GM12878 (cell line): ENCODE data around the gene KIAA1671. TPM values are rescaled to one million over a fixed set of nuclear protein-coding genes. Genes with fewer than 3 reads are reported as not detected.

ENCODE experiments used
- ATAC-seq: fragments of 200-7000 bp; cut with Tn5 transposase; 3 replicates; pipeline ENCODE4 v1.9.1; 2020; ENCODE audit warnings: mild to moderate bottlenecking, moderate library complexity
- BruUV-seq: library from RNA; stranded (reverse); fragments of 400-500 nt; replicated peaks from 2 replicates; lab custom pipeline; 2021; lab: Mats Ljungman, UMichigan
- CTCF ChIA-PET: fragments of 300-600 bp; sonication (Branson Sonifier 250); formaldehyde crosslinking; extraction: SDS; loops from one replicate; lab custom pipeline; 2021; ENCODE audit warnings: inconsistent platforms; lab: Yijun Ruan, JAX
- POLR2A ChIA-PET: fragments of 350-600 bp; formaldehyde crosslinking; extraction: SDS; loops from one replicate; lab custom pipeline; 2021; ENCODE audit warnings: inconsistent platforms; lab: Charles Lee
- RAD21 ChIA-PET: fragments of 300-600 bp; sonication (Branson Sonifier 250); formaldehyde crosslinking; loops from one replicate; lab custom pipeline; 2023; ENCODE audit warnings: antibody characterized with exemption; ENCODE audit not compliant: unreplicated experiment; lab: Charles Lee
- SMC1A ChIA-PET: fragments of 300-600 bp; sonication (Branson Sonifier 250); formaldehyde crosslinking; loops from one replicate; lab custom pipeline; 2023; ENCODE audit not compliant: unreplicated experiment, uncharacterized antibody; lab: Charles Lee
- DNase-seq: peaks from one replicate; pipeline ENCODE4 v3.0.0-alpha.2; 2011; ENCODE audit warnings: low read depth, low spot score
- FAIRE-seq: peaks from 3 replicates; lab custom pipeline; 2011; peaks lifted over from hg19 to GRCh38; lab: Jason Lieb, UNC
- H2AFZ ChIP-seq: 2 replicates; pipeline ENCODE4 v1.6.0; 2011; ENCODE audit warnings: low read depth, low read length, control low read depth; ENCODE audit not compliant: control insufficient read depth
- H3K27ac ChIP-seq: 2 replicates; pipeline ENCODE4 v1.5.1; 2011; ENCODE audit warnings: control low read depth; ENCODE audit not compliant: control insufficient read depth, insufficient read depth
- H3K27me3 ChIP-seq, 2 experiments: replicated peaks in 1 of 2; 2 replicates each; pipeline versions ENCODE4 v1.6.0 to v1.6.1; 2011; ENCODE audit warnings: low read length in 1 of 2; ENCODE audit not compliant: control insufficient read depth in 2 of 2, insufficient read depth in 2 of 2
- H3K36me3 ChIP-seq, 2 experiments: 2 replicates each; pipeline ENCODE4 v1.5.1; 2011; ENCODE audit warnings: low read length in 1 of 2; ENCODE audit not compliant: control insufficient read depth in 2 of 2, insufficient read depth in 2 of 2
- H3K4me1 ChIP-seq: 2 replicates; pipeline ENCODE4 v1.6.1; 2011; ENCODE audit warnings: mild to moderate bottlenecking, low read length, moderate library complexity, mixed read lengths; ENCODE audit not compliant: control insufficient read depth, insufficient read depth
- H3K4me2 ChIP-seq: 2 replicates; pipeline ENCODE4 v1.6.0; 2011; ENCODE audit warnings: control low read depth; ENCODE audit not compliant: control insufficient read depth, insufficient read depth
- H3K4me3 ChIP-seq: fragments of 200-600 bp; sonication (generic); 2 replicates; pipeline ENCODE4 v1.5.1; 2016
- H3K79me2 ChIP-seq: 2 replicates; pipeline ENCODE4 v1.6.0; 2011; ENCODE audit warnings: low read length; ENCODE audit not compliant: control insufficient read depth, insufficient read depth
- H3K9ac ChIP-seq: 2 replicates; pipeline ENCODE4 v1.8.0; 2011; ENCODE audit warnings: low read length, control low read depth, mixed read lengths; ENCODE audit not compliant: control insufficient read depth, insufficient read depth
- H3K9me3 ChIP-seq: replicated peaks from 3 replicates; pipeline ENCODE4 v1.5.1; 2011; ENCODE audit warnings: mild to moderate bottlenecking, low read length; ENCODE audit not compliant: control insufficient read depth, insufficient read depth
- H4K20me1 ChIP-seq: 2 replicates; pipeline ENCODE4 v1.6.0; 2011; ENCODE audit not compliant: control insufficient read depth, insufficient read depth
- BCL11A ChIP-seq: IDR thresholded peaks from 2 replicates; pipeline ENCODE4 v1.6.1; 2011; ENCODE audit warnings: low read depth, low read length
- CHD4 ChIP-seq: fragments of 200-600 bp; sonication (generic); IDR thresholded peaks from 2 replicates; pipeline ENCODE4 v1.6.1; 2016; ENCODE audit warnings: mild to moderate bottlenecking
- CREM ChIP-seq: IDR thresholded peaks from 2 replicates; pipeline ENCODE4 v1.6.1; 2014; ENCODE audit warnings: antibody characterized with exemption, low read depth
- FOS ChIP-seq: IDR thresholded peaks from 3 replicates; pipeline ENCODE4 v1.6.1; 2011; ENCODE audit warnings: borderline replicate concordance; ENCODE audit not compliant: insufficient read length; ENCODE audit errors: extremely low read depth
- RFX5 ChIP-seq: IDR thresholded peaks from 2 replicates; pipeline ENCODE4 v1.6.1; 2011; ENCODE audit warnings: low read depth, low read length, improper control_type of control experiment
- RUNX3 ChIP-seq: IDR thresholded peaks from 2 replicates; pipeline ENCODE4 v1.6.1; 2012; ENCODE audit warnings: low read length, inconsistent platforms
- TBL1XR1 ChIP-seq: IDR thresholded peaks from 2 replicates; pipeline ENCODE4 v1.6.1; 2012; ENCODE audit warnings: low read depth, low read length, improper control_type of control experiment
- ZBTB33 ChIP-seq: fragments of 450-650 bp; IDR thresholded peaks from 2 replicates; pipeline ENCODE4 v1.6.1; 2017; ENCODE audit warnings: mild to moderate bottlenecking
- WGBS: methylation state at CpG from one replicate; pipeline ENCODE4 v1.1.6; 2016; ENCODE audit warnings: low lambda C conversion rate; ENCODE audit not compliant: insufficient replicate concordance, insufficient coverage; ENCODE audit errors: missing lambda C conversion rate; 5-methylcytosine and 5-hydroxymethylcytosine counted together
- in situ Hi-C: fragments of 300-500 bp; cut with MboI; formaldehyde crosslinking; loops from 9 replicates; pipeline ENCODE4 v1.14.3; 2018; ENCODE audit warnings: mixed read lengths
- intact Hi-C: fragments of 100-400 bp; cut with micrococcal nuclease; formaldehyde crosslinking; loops from one replicate; pipeline ENCODE4 v1.14.2; 2022; ENCODE audit not compliant: unreplicated experiment
- polyA plus RNA-seq, 11 experiments: library from polyadenylated mRNA; depleted of rRNA in 4 of 11; unstranded in 6 of 11; stranded (reverse) in 5 of 11; fragments of >200 nt; fragmentation: Nextera tagmentation in 4 of 11; fragmentation: Illumina TruSeq in 1 of 11; extraction: Ambion mirVana in 4 of 11; extraction: Trizol in 1 of 11; gene quantifications; 1 replicate in 1 of 11; 2 replicates in 10 of 11; pipeline versions ENCODE4 v1.2.1 to v1.2.3, GENCODE V29; 2011 to 2016; ENCODE audit warnings: inconsistent platforms in 2 of 11, missing spikeins in 2 of 11, low read depth in 1 of 11
- total RNA-seq, 4 experiments: library from RNA; depleted of rRNA in 3 of 4; stranded (reverse); fragments of >200 nt in 3 of 4; fragmentation: Illumina TruSeq in 1 of 4; extraction: Trizol in 1 of 4; gene quantifications; 2 replicates each; pipeline versions ENCODE4 v1.2.1 to v1.2.3, GENCODE V29; 2013 to 2021

The KIAA1671 gene
- total and polyA plus RNA-seq, 10 of the 15 experiments (the other 5 are each of a cell fraction or from before 2014, with no cell fraction given): 0.05 to 2.7 (median 0.33) TPM

GRCh38 chr22:24947383-24947782, 5.1 kb upstream of the KIAA1671 start (continued):
- TF ChIP-seq FOS (no peak), RUNX3 (no peak), CREM (no peak), RFX5 (no peak), ZBTB33 (no peak), BCL11A (no peak), CHD4 (no peak)

- H3K4me3 ChIP-seq: no peak overlapping the region
- POLR2A ChIA-PET: interaction anchor here (0.6 kb wide), 1 partner anchor 12 kb away, joined by 3 read pairs; no protein-coding TSS in a partner anchor
- peaks cover 0 to under 1% of the 10 kb centered on the region in 2 experiments; a peak in 2 of 4 replicates for H3K27me3 ChIP-seq
- FAIRE-seq (no peak), DNase-seq (no peak), ATAC-seq (no peak)
- RAD21 ChIA-PET: no interaction called here
- WGBS: 42% methylated on average over 12 of the region's 12 CpGs
- TF ChIP-seq TBL1XR1: no peak
- no peaks in the 10 kb centered on the region for H3K79me2 ChIP-seq
- SMC1A ChIA-PET: no interaction called here
- in situ Hi-C loops (loop anchor here (5.0 kb wide), 1 partner anchor 109 kb away; no protein-coding TSS in a partner anchor), intact Hi-C loops (no loop called here)
- no peaks in the 10 kb centered on the region for H4K20me1 ChIP-seq
- no peak overlapping the region for H2AFZ ChIP-seq
- no peak overlapping the region for H3K4me2 ChIP-seq
- H3K9me3 ChIP-seq: no peaks in the 10 kb centered on the region
- no peaks in the 10 kb centered on the region for H3K36me3 ChIP-seq
- no peak overlapping the region for H3K27ac ChIP-seq
- CTCF ChIA-PET: interaction anchor here (1.4 kb wide), 1 partner anchor 101 kb away, joined by 4 read pairs; no protein-coding TSS in a partner anchor
- H3K4me1 ChIP-seq: no peaks in the 10 kb centered on the region
- BruUV-seq: no TSS peak
- H3K9ac ChIP-seq: no peak overlapping the region
Measured at GRCh38 chr22:24947881-24948280, 4.6 kb upstream of the KIAA1671 start.
